ENCODE results near the gene FAAH2.

DNA sequence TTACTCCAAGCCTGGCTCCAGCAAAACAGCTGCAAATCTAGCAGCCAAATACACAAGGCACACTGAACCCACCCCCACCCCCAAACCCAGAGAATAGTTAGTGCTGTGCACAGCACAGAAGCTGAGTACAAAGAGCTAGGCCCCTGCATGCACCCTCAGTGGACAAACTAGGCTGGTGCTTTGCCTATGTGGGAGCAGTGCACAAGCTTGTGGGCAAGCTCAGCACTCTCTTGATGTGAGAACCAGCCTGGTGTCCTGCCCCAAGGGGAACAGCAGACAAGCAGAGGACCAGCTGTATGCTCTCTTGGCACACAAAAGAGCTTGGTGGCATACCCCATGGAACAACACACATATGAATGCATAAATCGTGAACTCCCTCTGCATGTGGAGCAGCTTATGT is 81.7 kb downstream of the FAAH2 start:
- TF ChIP-seq, protein P1, sequence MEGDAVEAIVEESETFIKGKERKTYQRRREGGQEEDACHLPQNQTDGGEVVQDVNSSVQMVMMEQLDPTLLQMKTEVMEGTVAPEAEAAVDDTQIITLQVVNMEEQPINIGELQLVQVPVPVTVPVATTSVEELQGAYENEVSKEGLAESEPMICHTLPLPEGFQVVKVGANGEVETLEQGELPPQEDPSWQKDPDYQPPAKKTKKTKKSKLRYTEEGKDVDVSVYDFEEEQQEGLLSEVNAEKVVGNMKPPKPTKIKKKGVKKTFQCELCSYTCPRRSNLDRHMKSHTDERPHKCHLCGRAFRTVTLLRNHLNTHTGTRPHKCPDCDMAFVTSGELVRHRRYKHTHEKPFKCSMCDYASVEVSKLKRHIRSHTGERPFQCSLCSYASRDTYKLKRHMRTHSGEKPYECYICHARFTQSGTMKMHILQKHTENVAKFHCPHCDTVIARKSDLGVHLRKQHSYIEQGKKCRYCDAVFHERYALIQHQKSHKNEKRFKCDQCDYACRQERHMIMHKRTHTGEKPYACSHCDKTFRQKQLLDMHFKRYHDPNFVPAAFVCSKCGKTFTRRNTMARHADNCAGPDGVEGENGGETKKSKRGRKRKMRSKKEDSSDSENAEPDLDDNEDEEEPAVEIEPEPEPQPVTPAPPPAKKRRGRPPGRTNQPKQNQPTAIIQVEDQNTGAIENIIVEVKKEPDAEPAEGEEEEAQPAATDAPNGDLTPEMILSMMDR (IDR thresholded peaks at IDR 0.05) = no peak
- no peak for TF ChIP-seq POLR2A (IDR thresholded peaks at IDR 0.05)
